ENCODE measurements around the gene TMEM126B. TPM values are rescaled to one million over a fixed set of nuclear protein-coding genes. Genes with fewer than 3 reads are reported as not detected.
"Not testable (repeated sequence)": the region's sequence is repeated elsewhere in the genome, so short reads cannot be mapped to it uniquely, and the experiment has no call there.

The TMEM126B gene
- polyA plus RNA-seq, 4 donors = 64.3 to 89.2 (median 70.8) TPM

DNA sequence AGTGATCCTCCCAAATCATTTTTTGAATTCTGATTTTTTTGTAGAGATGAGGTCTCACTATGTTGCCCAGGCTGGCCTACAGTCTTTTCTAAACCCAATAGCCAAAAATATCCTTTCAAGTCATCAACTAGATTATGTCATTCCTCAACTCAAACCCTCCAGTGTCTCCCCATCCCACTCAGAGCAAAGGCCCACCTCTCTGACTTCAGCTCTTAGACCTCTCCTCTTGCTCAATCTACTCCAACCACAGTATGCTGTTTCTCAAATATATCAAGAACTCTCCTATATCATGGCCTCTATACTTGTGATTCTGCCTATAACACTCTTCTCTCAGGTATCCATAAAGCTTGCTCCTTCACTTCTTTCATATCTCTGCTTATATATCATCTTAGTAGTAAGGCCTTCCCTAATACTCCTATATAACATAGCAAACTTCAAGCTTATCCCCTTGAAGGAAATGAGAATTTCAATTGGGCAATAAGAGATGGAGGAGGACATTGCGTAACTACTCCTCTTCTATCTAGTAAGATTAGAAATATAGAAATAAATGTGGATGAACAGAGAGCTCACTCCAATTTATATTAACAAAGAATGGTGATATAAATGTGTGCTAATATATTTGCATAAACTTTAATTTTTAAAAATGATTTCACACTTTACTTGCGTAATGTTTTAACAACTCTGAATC is 25.7 kb upstream of the TMEM126B start:
- no peak for DNase-seq
- WGBS, 3 donors = 93 to 98% (median 94%) methylated on average over 2 of the region's 2 CpGs
- no peaks in the 10 kb centered on the region for H3K4me1 ChIP-seq (ENCODE audit: control insufficient read depth in 3 of 3, insufficient read depth in 2 of 3, low read depth in 1 of 3, low read length in 2 of 3)
- peaks cover 0 to 2% of the 10 kb centered on the region in 2 donors for H3K9me3 ChIP-seq (ENCODE audit: control insufficient read depth in 2 of 2, insufficient read depth in 1 of 2, low read depth in 1 of 2, low read length in 1 of 2)
- H3K4me3 ChIP-seq (ENCODE audit: low read depth in 1 of 3, low read length in 3 of 3) = no peak overlapping the region
- no peaks in the 10 kb centered on the region for H3K36me3 ChIP-seq (ENCODE audit: control insufficient read depth in 3 of 3, insufficient read depth in 2 of 3, low read depth in 1 of 3, low read length in 3 of 3)
- no peak overlapping the region for H3K27ac ChIP-seq (ENCODE audit: low read depth in 1 of 3, low read length in 2 of 3)
- no peak for FAIRE-seq
- no peaks in the 10 kb centered on the region for H3K27me3 ChIP-seq (ENCODE audit: control insufficient read depth in 3 of 3, insufficient read depth in 3 of 3, low read length in 3 of 3)

DNA sequence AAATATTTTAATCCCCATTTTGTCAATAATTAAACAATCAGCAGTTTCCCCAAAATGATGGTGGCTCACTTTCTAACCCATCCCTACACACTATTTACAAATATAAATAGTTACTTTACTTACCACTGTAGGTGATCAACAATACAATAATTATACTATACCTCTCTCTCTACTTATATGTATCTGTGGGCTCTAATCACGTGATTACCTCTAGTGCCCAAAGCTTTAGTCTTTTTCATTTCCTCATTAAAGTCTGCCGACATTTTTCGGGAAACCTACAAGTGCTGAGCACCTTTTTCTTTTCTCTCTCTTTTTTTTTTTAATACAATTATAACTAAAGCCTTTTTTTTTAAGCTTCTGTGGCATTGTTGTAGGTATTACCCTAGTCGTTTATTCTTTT is 25.2 kb upstream of the TMEM126B start:
- FAIRE-seq = no peak
- H3K27ac ChIP-seq (ENCODE audit: low read depth in 1 of 3, low read length in 2 of 3) = no peak overlapping the region
- 82 to 90% (median 82%) methylated on average over 4 of the region's 4 CpGs for WGBS, 3 donors
- DNase-seq = no peak
- H3K4me1 ChIP-seq (ENCODE audit: control insufficient read depth in 3 of 3, insufficient read depth in 2 of 3, low read depth in 1 of 3, low read length in 2 of 3) = no peaks in the 10 kb centered on the region
- H3K27me3 ChIP-seq (ENCODE audit: control insufficient read depth in 3 of 3, insufficient read depth in 3 of 3, low read length in 3 of 3) = no peaks in the 10 kb centered on the region
- H3K9me3 ChIP-seq (ENCODE audit: control insufficient read depth in 2 of 2, insufficient read depth in 1 of 2, low read depth in 1 of 2, low read length in 1 of 2) = peaks cover 0 to 2% of the 10 kb centered on the region in 2 donors
- H3K36me3 ChIP-seq (ENCODE audit: control insufficient read depth in 3 of 3, insufficient read depth in 2 of 3, low read depth in 1 of 3, low read length in 3 of 3) = no peaks in the 10 kb centered on the region
- H3K4me3 ChIP-seq (ENCODE audit: low read depth in 1 of 3, low read length in 3 of 3) = no peak overlapping the region

- H3K4me3 ChIP-seq (ENCODE audit: low read depth in 1 of 3, low read length in 3 of 3); DNase-seq; FAIRE-seq; H3K36me3 ChIP-seq (ENCODE audit: control insufficient read depth in 3 of 3, insufficient read depth in 2 of 3, low read depth in 1 of 3, low read length in 3 of 3); H3K4me1 ChIP-seq (ENCODE audit: control insufficient read depth in 3 of 3, insufficient read depth in 2 of 3, low read depth in 1 of 3, low read length in 2 of 3); H3K27me3 ChIP-seq (ENCODE audit: control insufficient read depth in 3 of 3, insufficient read depth in 3 of 3, low read length in 3 of 3); H3K27ac ChIP-seq (ENCODE audit: low read depth in 1 of 3, low read length in 2 of 3); H3K9me3 ChIP-seq (ENCODE audit: control insufficient read depth in 2 of 2, insufficient read depth in 1 of 2, low read depth in 1 of 2, low read length in 1 of 2): not testable (repeated sequence)
- WGBS, 3 donors = 86 to 94% (median 90%) methylated on average over 3 of the region's 3 CpGs
Measured at GRCh38 chr11:85606237-85606636, 22.2 kb upstream of the TMEM126B start.

GRCh38 chr11:85608621-85609020 is 19.8 kb upstream of the TMEM126B start:
- H3K27ac ChIP-seq (ENCODE audit: low read depth in 1 of 3, low read length in 2 of 3); H3K9me3 ChIP-seq (ENCODE audit: control insufficient read depth in 2 of 2, insufficient read depth in 1 of 2, low read depth in 1 of 2, low read length in 1 of 2); H3K27me3 ChIP-seq (ENCODE audit: control insufficient read depth in 3 of 3, insufficient read depth in 3 of 3, low read length in 3 of 3); H3K4me3 ChIP-seq (ENCODE audit: low read depth in 1 of 3, low read length in 3 of 3); H3K4me1 ChIP-seq (ENCODE audit: control insufficient read depth in 3 of 3, insufficient read depth in 2 of 3, low read depth in 1 of 3, low read length in 2 of 3); DNase-seq; FAIRE-seq; H3K36me3 ChIP-seq (ENCODE audit: control insufficient read depth in 3 of 3, insufficient read depth in 2 of 3, low read depth in 1 of 3, low read length in 3 of 3): not testable (repeated sequence)

GRCh38 chr11:85609286-85609685 is 19.1 kb upstream of the TMEM126B start:
- 35 to 69% (median 54%) methylated on average over 2 of the region's 2 CpGs for WGBS, 3 donors
- not testable (repeated sequence) for DNase-seq; FAIRE-seq; H3K9me3 ChIP-seq (ENCODE audit: control insufficient read depth in 2 of 2, insufficient read depth in 1 of 2, low read depth in 1 of 2, low read length in 1 of 2); H3K4me1 ChIP-seq (ENCODE audit: control insufficient read depth in 3 of 3, insufficient read depth in 2 of 3, low read depth in 1 of 3, low read length in 2 of 3); H3K4me3 ChIP-seq (ENCODE audit: low read depth in 1 of 3, low read length in 3 of 3); H3K27me3 ChIP-seq (ENCODE audit: control insufficient read depth in 3 of 3, insufficient read depth in 3 of 3, low read length in 3 of 3); H3K27ac ChIP-seq (ENCODE audit: low read depth in 1 of 3, low read length in 2 of 3); H3K36me3 ChIP-seq (ENCODE audit: control insufficient read depth in 3 of 3, insufficient read depth in 2 of 3, low read depth in 1 of 3, low read length in 3 of 3)

DNA sequence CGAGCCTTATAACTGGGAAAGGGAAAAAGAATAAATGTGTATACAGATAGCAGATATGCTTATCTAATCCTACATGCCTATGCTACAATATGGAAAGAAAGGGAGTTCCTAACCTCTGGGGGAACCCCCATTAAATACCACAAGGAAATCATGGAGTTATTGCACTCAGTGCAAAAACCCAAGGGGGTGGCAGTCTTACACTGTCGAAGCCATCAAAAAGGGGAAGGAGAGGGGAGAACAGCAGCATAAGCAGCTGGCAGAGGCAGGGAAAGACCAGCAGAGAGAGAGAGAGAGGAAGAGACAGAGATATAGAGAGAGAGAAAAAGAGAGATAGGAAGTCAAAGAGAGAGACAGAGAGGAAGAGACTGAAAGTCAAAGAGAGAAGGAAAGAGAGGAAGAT is 16.8 kb upstream of the TMEM126B start:
- not testable (repeated sequence) for FAIRE-seq; H3K27me3 ChIP-seq (ENCODE audit: control insufficient read depth in 3 of 3, insufficient read depth in 3 of 3, low read length in 3 of 3); H3K9me3 ChIP-seq (ENCODE audit: control insufficient read depth in 2 of 2, insufficient read depth in 1 of 2, low read depth in 1 of 2, low read length in 1 of 2); H3K36me3 ChIP-seq (ENCODE audit: control insufficient read depth in 3 of 3, insufficient read depth in 2 of 3, low read depth in 1 of 3, low read length in 3 of 3); H3K4me1 ChIP-seq (ENCODE audit: control insufficient read depth in 3 of 3, insufficient read depth in 2 of 3, low read depth in 1 of 3, low read length in 2 of 3); H3K4me3 ChIP-seq (ENCODE audit: low read depth in 1 of 3, low read length in 3 of 3); H3K27ac ChIP-seq (ENCODE audit: low read depth in 1 of 3, low read length in 2 of 3); DNase-seq
- 73 to 85% (median 78%) methylated on average over 2 of the region's 2 CpGs for WGBS, 3 donors

GRCh38 chr11:85619499-85619898 is 8.9 kb upstream of the TMEM126B start:
- WGBS, 3 donors = 80 to 89% (median 88%) methylated on average over 6 of the region's 6 CpGs
- no peak overlapping the region for H3K4me3 ChIP-seq (ENCODE audit: low read depth in 1 of 3, low read length in 3 of 3)
- H3K9me3 ChIP-seq (ENCODE audit: control insufficient read depth in 2 of 2, insufficient read depth in 1 of 2, low read depth in 1 of 2, low read length in 1 of 2) = no peaks in the 10 kb centered on the region
- H3K4me1 ChIP-seq (ENCODE audit: control insufficient read depth in 3 of 3, insufficient read depth in 2 of 3, low read depth in 1 of 3, low read length in 2 of 3) = no peaks in the 10 kb centered on the region
- DNase-seq (no peak), FAIRE-seq (no peak)
- H3K27me3 ChIP-seq (ENCODE audit: control insufficient read depth in 3 of 3, insufficient read depth in 3 of 3, low read length in 3 of 3) = no peaks in the 10 kb centered on the region
- no peaks in the 10 kb centered on the region for H3K36me3 ChIP-seq (ENCODE audit: control insufficient read depth in 3 of 3, insufficient read depth in 2 of 3, low read depth in 1 of 3, low read length in 3 of 3)
- H3K27ac ChIP-seq (ENCODE audit: low read depth in 1 of 3, low read length in 2 of 3) = no peak overlapping the region

GRCh38 chr11:85620256-85620655 is 8.1 kb upstream of the TMEM126B start:
- Histone ChIP-seq H3K4me1 (ENCODE audit: control insufficient read depth in 3 of 3, insufficient read depth in 2 of 3, low read depth in 1 of 3, low read length in 2 of 3) (no peaks in the 10 kb centered on the region), H3K36me3 (ENCODE audit: control insufficient read depth in 3 of 3, insufficient read depth in 2 of 3, low read depth in 1 of 3, low read length in 3 of 3) (no peaks in the 10 kb centered on the region), H3K9me3 (ENCODE audit: control insufficient read depth in 2 of 2, insufficient read depth in 1 of 2, low read depth in 1 of 2, low read length in 1 of 2) (no peaks in the 10 kb centered on the region), H3K27me3 (ENCODE audit: control insufficient read depth in 3 of 3, insufficient read depth in 3 of 3, low read length in 3 of 3) (no peaks in the 10 kb centered on the region), H3K27ac (ENCODE audit: low read depth in 1 of 3, low read length in 2 of 3) (no peak overlapping the region), H3K4me3 (ENCODE audit: low read depth in 1 of 3, low read length in 3 of 3) (no peak overlapping the region)
- DNase-seq = no peak
- WGBS, 3 donors = 71 to 76% (median 73%) methylated on average over 3 of the region's 3 CpGs
- no peak for FAIRE-seq

DNA sequence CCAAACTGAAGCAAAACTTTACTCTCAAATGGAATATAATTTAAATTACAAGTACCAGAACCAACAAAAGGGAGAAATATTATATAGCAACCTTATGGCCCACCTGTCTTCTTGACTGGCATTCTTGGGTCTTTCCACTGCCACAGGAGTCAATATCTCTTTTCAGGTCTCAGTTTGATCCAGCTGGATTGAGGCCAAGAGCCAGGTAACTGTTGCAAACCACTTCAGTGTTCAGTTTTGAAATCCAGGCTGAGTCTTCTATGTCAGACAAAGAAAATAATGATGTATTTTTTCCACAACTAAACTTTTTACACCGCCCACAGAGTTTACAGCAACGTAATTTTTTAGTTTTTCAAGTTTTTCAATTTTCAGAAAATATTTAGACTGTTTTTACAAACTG is 1.9 kb upstream of the TMEM126B start:
- DNase-seq = no peak
- peak overlapping the region in 1 of 3 donors; percentile 69 for H3K4me3 ChIP-seq (ENCODE audit: low read depth in 1 of 3, low read length in 3 of 3)
- no peaks in the 10 kb centered on the region for H3K9me3 ChIP-seq (ENCODE audit: control insufficient read depth in 2 of 2, insufficient read depth in 1 of 2, low read depth in 1 of 2, low read length in 1 of 2)
- FAIRE-seq = no peak
- H3K4me1 ChIP-seq (ENCODE audit: control insufficient read depth in 3 of 3, insufficient read depth in 2 of 3, low read depth in 1 of 3, low read length in 2 of 3) = peaks cover 0 to 8% (median 5%) of the 10 kb centered on the region in 3 donors
- H3K36me3 ChIP-seq (ENCODE audit: control insufficient read depth in 3 of 3, insufficient read depth in 2 of 3, low read depth in 1 of 3, low read length in 3 of 3) = peaks cover 0 to 2% (median 1%) of the 10 kb centered on the region in 3 donors
- 60 to 77% (median 72%) methylated on average over 2 of the region's 2 CpGs for WGBS, 3 donors
- H3K27ac ChIP-seq (ENCODE audit: low read depth in 1 of 3, low read length in 2 of 3) = no peak overlapping the region
- no peaks in the 10 kb centered on the region for H3K27me3 ChIP-seq (ENCODE audit: control insufficient read depth in 3 of 3, insufficient read depth in 3 of 3, low read length in 3 of 3)
